ENCODE measurements around the gene CYP2C19.
"Not testable (repeated sequence)": the region's sequence is repeated elsewhere in the genome, so short reads cannot be mapped to it uniquely, and the experiment has no call there.

The CYP2C19 gene

GRCh38 chr10:94879214-94879613, 116.7 kb downstream of the CYP2C19 start:
- DNase-seq (ENCODE audit: low read depth in 2 of 2) = no peak

DNA sequence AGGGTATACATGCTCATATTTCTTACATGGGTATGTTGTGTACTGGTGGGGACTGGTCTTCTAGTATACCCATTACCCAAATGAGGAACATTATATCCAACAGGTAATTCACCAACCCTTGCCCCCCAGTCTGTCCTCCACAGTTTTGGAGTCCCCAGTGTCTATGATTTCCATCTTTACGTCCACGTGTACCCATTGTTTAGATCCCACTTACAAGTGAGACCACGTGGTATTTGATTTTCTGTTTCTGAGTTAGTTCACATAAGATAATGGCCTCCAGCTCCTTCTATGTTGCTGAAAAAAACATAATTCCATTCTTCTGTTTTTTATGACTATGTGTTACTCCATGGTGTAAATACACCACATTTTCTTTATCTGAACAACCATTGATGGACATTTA, 126.6 kb downstream of the CYP2C19 start:
- DNase-seq (ENCODE audit: low read depth in 2 of 2) = no peak

DNA sequence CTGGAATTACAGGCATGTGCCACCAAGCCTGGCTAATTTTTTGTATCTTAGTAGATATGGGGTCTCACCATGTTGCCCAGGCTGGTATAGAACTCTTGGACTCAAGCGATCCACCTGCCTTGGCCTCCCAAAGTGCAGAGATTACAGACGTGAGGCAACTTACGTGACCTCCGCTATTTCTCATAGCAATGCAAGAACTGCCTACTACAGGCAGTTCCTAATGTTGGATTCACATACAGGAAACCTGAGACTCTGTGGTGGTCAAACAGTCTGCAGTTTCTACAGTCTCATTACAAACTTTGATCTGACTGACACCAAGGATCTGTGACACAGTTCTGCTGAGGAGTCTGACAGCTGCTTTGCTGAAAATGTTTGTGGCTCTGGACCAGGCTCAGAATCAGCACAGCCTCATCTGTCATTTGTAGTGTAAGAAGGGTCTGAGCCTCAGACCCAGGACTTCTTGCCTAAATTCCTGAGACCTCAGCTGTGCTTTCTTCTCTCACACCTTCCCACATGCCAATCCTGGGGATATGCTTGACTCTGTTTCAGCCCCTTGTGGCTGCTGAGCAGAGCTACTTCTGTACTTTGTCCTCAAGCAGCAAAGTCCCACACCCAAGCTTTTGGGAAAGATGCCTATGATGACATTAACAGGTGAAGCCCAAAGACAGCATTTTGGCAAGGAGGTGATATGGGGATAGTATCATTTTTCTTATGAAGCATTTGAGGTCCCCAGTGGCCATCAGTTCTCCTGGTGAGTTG, 128.0 kb downstream of the CYP2C19 start:
- no peak for DNase-seq (ENCODE audit: low read depth in 2 of 2)

DNA sequence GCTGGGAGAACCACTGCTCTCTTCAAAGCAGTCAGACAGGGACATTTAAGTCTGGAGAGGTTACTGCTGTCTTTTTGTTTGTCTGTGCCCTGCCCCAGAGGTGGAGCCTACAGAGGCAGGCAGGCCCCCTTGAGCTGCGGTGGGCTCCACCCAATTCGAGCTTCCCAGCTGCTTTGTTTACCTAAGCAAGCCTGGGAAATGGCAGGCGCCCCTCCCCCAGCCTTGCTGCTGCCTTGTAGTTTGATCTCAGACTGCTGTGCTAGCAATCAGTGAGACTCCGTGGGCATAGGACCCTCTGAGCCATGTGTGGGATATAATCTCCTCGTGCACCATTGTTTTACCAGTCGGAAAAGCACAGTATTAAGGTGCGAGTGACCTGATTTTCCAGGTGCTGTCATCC, 135.9 kb downstream of the CYP2C19 start:
- not testable (repeated sequence) for DNase-seq (ENCODE audit: low read depth in 2 of 2)

DNA sequence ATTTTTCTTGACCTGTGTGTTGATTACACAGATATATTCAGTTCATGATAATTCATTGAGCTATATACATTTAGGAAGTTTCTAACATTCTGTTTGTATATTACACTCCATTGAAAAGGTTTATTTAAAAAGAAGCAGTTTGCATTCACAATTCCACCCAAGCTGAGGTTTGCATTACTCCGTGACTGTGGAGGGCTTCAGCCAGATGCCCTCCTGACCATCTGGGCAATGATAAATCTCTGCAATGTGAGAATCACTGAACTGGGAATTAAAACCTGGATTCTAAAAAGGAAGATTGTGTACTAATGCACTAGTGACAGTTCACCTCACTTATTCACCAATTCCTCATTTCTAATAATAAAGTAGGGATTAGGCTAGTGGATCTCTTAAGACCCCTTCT, 139.6 kb downstream of the CYP2C19 start:
- no peak for DNase-seq (ENCODE audit: low read depth in 2 of 2)

DNA sequence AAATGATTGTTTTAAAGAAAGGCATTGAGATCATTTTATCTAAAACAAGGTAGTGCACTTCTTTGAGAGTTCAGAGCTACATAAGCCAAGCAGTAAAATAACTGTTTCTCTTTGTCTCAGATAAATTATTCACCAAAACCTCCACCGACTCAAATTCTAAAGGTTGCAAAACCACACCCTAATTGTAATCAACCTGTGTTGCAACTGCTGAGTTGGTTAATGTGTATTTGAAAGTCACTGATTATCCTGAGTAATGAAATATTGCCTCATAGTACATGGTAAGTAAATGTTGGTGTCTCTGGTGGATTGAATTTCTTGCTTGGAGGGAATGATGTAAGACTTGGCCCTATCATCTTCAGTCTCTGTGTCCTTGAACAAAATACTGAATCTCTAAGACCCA, 140.1 kb downstream of the CYP2C19 start:
- DNase-seq (ENCODE audit: low read depth in 2 of 2) = no peak
